CD4-positive, CD25-positive, alpha-beta regulatory T cell (primary cell): ENCODE results near the gene DDX47. TPM values are rescaled to one million over a fixed set of nuclear protein-coding genes. Genes with fewer than 3 reads are reported as not detected.
"Not testable (repeated sequence)": the region's sequence is repeated elsewhere in the genome, so short reads cannot be mapped to it uniquely, and the experiment has no call there.

Experiments used
- ATAC-seq, 2 donors: fragments of 150-1000 bp; cut with Tn5 transposase; one replicate each; pipeline ENCODE4 v1.10.0; 2021; ENCODE audit warnings: low read depth in 2 of 2, moderate number of reproducible peaks in 2 of 2, moderate library complexity in 1 of 2
- DNase-seq, 3 donors: peaks; one replicate each; pipeline versions ENCODE4 v3.0.0 to v3.0.0-alpha.2; 2012 to 2022; ENCODE audit warnings: mixed read lengths in 1 of 3
- H3K27ac ChIP-seq: one replicate; pipeline ENCODE4 v1.7.0; 2013; ENCODE audit warnings: mild to moderate bottlenecking, low read length; ENCODE audit not compliant: insufficient read depth, poor library complexity, severe bottlenecking
- H3K27me3 ChIP-seq: one replicate; pipeline ENCODE4 v1.7.0; 2013; ENCODE audit warnings: low read length; ENCODE audit not compliant: control insufficient read depth, insufficient read depth
- H3K36me3 ChIP-seq: one replicate; pipeline ENCODE4 v1.7.0; 2013; ENCODE audit warnings: mild to moderate bottlenecking, low read length, moderate library complexity; ENCODE audit not compliant: control insufficient read depth, insufficient read depth
- H3K4me1 ChIP-seq: 2 replicates; pipeline ENCODE4 v1.7.0; 2013; ENCODE audit warnings: mild to moderate bottlenecking, low read length; ENCODE audit not compliant: insufficient read depth, control insufficient read depth, poor library complexity, severe bottlenecking
- H3K4me3 ChIP-seq: one replicate; pipeline ENCODE4 v1.7.0; 2013; ENCODE audit warnings: low read depth, mild to moderate bottlenecking, low read length, moderate library complexity
- H3K9me3 ChIP-seq, 2 experiments: 1 replicate in 1 of 2; 2 replicates in 1 of 2; pipeline ENCODE4 v1.7.0; 2013; ENCODE audit warnings: low read length in 2 of 2, mild to moderate bottlenecking in 1 of 2, moderate library complexity in 1 of 2; ENCODE audit not compliant: control insufficient read depth in 2 of 2
- H3K27ac Mint-ChIP-seq, 3 donors: one replicate each; pipeline ENCODE4 v1.8.0; 2020 to 2022; ENCODE audit warnings: mild to moderate bottlenecking in 3 of 3, mixed read lengths in 3 of 3, moderate library complexity in 2 of 3
- H3K27me3 Mint-ChIP-seq: one replicate; pipeline ENCODE4 v1.8.0; 2022; ENCODE audit warnings: mild to moderate bottlenecking, mixed read lengths
- H3K36me3 Mint-ChIP-seq: one replicate; pipeline ENCODE4 v1.8.0; 2020; ENCODE audit warnings: mixed read lengths
- H3K4me1 Mint-ChIP-seq, 4 donors: one replicate each; pipeline ENCODE4 v1.8.0; 2020 to 2022; ENCODE audit warnings: mixed read lengths in 4 of 4, mild to moderate bottlenecking in 1 of 4
- H3K4me3 Mint-ChIP-seq, 4 donors: one replicate each; pipeline ENCODE4 v1.8.0; 2020 to 2022; ENCODE audit warnings: mild to moderate bottlenecking in 4 of 4, mixed read lengths in 4 of 4, moderate library complexity in 3 of 4
- H3K9me3 Mint-ChIP-seq, 7 donors: one replicate each; pipeline ENCODE4 v1.8.0; 2020 to 2022; ENCODE audit warnings: mixed read lengths in 7 of 7, mild to moderate bottlenecking in 3 of 7, moderate library complexity in 2 of 7
- polyA plus RNA-seq, 4 donors: library from polyadenylated mRNA; unstranded; fragments of 300-500 nt; fragmentation: Illumina TruSeq; gene quantifications; one replicate each; pipeline ENCODE4 v1.2.3, GENCODE V29; 2021
- total RNA-seq: library from RNA; stranded (reverse); gene quantifications from one replicate; pipeline ENCODE4 v1.2.3, GENCODE V29; 2022

Gene DDX47
- total and polyA plus RNA-seq, 5 donors from 2014 or later, result 63.2 to 117 (median 76.6) TPM

DNA sequence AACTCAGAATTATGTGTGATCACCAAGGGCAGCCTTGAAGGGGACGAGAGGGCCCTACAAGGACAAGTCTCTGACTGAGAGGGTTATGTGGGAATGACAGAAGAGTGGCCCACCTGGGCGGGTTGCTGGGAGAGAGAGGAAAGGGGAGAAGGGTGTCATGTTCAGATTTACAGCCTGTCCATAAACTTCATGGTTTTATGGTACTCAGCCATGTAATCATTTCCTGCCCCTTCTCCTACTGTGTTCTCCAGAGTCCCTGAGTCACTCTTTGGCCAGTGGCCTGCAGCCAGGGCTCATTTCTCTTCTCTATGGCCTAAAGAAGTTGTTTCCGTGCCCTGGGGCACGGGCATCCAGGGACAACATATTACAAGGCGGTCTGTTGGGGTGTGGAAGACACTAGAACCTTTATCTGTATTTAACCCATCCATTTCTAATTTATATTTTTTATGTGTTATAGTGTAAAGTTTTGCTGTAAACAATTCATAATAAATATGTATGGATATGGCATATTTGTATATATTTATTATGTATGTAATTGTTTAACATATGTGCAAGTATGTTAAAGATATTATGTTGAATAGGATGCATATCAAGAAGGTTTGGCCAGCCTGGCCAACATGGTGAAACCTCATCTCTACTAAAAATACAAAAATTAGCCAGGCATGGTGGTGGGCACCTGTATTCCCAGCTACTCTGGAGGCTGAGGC is 26.9 kb downstream of the DDX47 start:
- H3K9me3 Mint-ChIP-seq, result no peaks in the 10 kb centered on the region
- ATAC-seq, result no peak

DNA sequence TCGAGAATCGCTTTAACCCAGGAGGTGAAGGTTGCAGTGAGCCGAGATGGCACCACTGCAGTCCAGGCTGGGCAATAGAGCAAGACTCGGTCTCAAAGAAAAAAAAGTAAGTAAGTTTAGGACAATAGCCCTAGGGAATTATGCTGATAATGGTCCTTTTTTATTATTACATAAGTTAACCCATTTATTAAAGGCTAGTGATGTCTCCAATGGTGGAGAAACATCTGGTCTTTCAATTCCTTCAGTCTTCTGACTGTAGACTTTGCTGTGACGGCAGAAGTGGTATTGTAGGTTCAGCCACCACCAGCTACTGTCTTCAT is 27.4 kb downstream of the DDX47 start:
- ATAC-seq, result no peak
- no peaks in the 10 kb centered on the region for H3K9me3 ChIP-seq
- no peak overlapping the region for H3K27ac ChIP-seq
- no peak for DNase-seq
- no peaks in the 10 kb centered on the region for H3K27me3 ChIP-seq
- peaks cover 18% of the 10 kb centered on the region for H3K4me1 ChIP-seq
- H3K4me1 Mint-ChIP-seq, result peaks cover 12 to 45% (median 26%) of the 10 kb centered on the region in 4 donors
- H3K27ac Mint-ChIP-seq, result peak overlapping the region in 1 of 3 donors; percentile 31
- H3K4me3 Mint-ChIP-seq, result no peak overlapping the region
- no peaks in the 10 kb centered on the region for H3K9me3 Mint-ChIP-seq
- H3K4me3 ChIP-seq, result no peak overlapping the region
- H3K27me3 Mint-ChIP-seq, result no peaks in the 10 kb centered on the region
- H3K36me3 ChIP-seq, result no peaks in the 10 kb centered on the region
- H3K36me3 Mint-ChIP-seq, result peaks cover 5% of the 10 kb centered on the region

More for the DNA sequence above, 26.9 kb downstream of the DDX47 start:
- H3K27me3 ChIP-seq, result no peaks in the 10 kb centered on the region
- H3K4me3 Mint-ChIP-seq, result no peak overlapping the region
- H3K36me3 Mint-ChIP-seq, result peaks cover 5% of the 10 kb centered on the region
- peaks cover 18% of the 10 kb centered on the region for H3K4me1 ChIP-seq
- H3K27ac ChIP-seq, result no peak overlapping the region
- no peaks in the 10 kb centered on the region for H3K27me3 Mint-ChIP-seq
- peaks cover 12 to 43% (median 26%) of the 10 kb centered on the region in 4 donors for H3K4me1 Mint-ChIP-seq
- peaks cover 2% of the 10 kb centered on the region for H3K36me3 ChIP-seq
- no peak for DNase-seq
- H3K4me3 ChIP-seq, result no peak overlapping the region
- H3K9me3 ChIP-seq, result no peaks in the 10 kb centered on the region
- peak overlapping the region; percentile 91 to 97 (median 92) for H3K27ac Mint-ChIP-seq

DNA sequence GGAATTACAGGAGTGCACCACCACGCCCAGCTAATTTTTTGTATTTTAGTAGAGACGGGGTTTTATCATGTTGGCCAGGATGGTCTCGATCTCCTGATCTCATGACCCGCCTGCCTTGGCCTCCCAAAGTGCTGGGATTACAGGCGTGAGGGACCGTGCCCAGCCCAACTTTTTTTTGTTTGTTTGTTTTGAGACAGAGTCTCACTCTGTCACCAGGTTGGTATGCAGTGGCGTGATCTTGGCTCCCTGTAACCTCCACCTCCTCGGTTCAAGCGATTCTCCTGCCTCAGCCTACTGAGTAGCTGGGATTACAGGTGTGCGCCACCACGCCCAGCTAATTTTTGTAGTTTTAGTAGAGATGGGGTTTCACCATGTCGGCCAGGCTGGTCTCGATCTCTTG is 28.3 kb downstream of the DDX47 start:
- not testable (repeated sequence) for H3K4me3 ChIP-seq, DNase-seq, ATAC-seq, H3K27me3 ChIP-seq, H3K4me3 Mint-ChIP-seq, H3K27me3 Mint-ChIP-seq, H3K27ac ChIP-seq, H3K9me3 Mint-ChIP-seq, H3K36me3 ChIP-seq, H3K36me3 Mint-ChIP-seq, H3K27ac Mint-ChIP-seq, H3K9me3 ChIP-seq
- peaks cover 24% of the 10 kb centered on the region for H3K4me1 ChIP-seq
- H3K4me1 Mint-ChIP-seq, result peaks cover 17 to 54% (median 32%) of the 10 kb centered on the region in 4 donors

DNA sequence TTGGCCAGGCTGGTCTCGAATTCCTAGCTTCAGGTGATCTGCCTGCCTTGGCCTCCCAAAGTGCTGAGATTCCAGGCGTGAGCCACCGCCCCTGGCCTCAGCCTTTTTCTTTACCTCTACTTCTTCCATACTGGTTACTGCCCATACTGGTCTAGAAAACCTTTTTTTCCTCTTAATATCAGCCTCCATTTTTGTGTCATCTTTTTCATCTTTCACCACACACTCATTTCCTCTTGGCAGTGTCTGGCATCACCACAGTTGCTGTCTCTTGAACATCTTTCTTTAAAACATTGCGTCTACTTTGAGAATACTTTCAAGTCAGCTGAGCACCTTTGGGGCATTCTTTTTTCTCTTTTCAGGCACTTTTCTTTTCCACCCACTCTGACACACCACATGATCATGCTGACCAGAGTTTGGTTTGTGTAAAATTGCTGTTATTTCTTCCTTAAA is 32.7 kb downstream of the DDX47 start:
- H3K4me1 Mint-ChIP-seq, result peaks cover 14 to 43% (median 20%) of the 10 kb centered on the region in 4 donors
- Histone ChIP-seq H3K27ac (no peak overlapping the region), H3K36me3 (no peaks in the 10 kb centered on the region), H3K27me3 (no peaks in the 10 kb centered on the region), H3K4me1 (peaks cover 24% of the 10 kb centered on the region), H3K4me3 (no peak overlapping the region), H3K9me3 (no peaks in the 10 kb centered on the region)
- peaks cover 5% of the 10 kb centered on the region for H3K36me3 Mint-ChIP-seq
- H3K27me3 Mint-ChIP-seq, result no peaks in the 10 kb centered on the region
- H3K27ac Mint-ChIP-seq, result peak overlapping the region; percentile 20 to 88 (median 84)
- DNase-seq (peak in 2 of 3 donors; percentile 19 to 70), ATAC-seq (peak; percentile 28 to 29)
- peak overlapping the region in 3 of 4 donors; percentile 8 to 56 (median 52) for H3K4me3 Mint-ChIP-seq
- H3K9me3 Mint-ChIP-seq, result no peaks in the 10 kb centered on the region

DNA sequence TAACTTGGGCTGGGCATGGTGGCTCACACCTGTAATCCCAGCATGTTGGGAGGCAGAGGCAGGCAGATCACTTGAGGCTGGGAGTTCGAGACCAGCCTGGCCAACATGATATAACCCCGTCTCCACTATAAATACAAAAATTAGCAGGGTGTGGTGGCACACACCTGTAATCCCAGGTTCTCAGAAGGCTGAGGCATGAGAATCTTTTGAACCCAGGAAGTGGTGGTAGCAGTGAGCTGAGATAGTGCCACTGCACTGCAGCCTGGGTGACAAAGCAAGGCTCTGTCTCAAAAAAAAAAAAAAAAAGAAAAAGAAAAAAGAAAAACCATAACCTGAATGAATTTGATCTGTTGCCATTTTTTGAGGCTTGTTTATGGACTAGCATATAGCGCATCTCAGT is 33.6 kb downstream of the DDX47 start:
- H3K27ac ChIP-seq, H3K4me3 ChIP-seq, H3K9me3 Mint-ChIP-seq, H3K36me3 Mint-ChIP-seq, H3K36me3 ChIP-seq, H3K27me3 ChIP-seq, H3K27me3 Mint-ChIP-seq, H3K9me3 ChIP-seq: not testable (repeated sequence)
- H3K4me1 Mint-ChIP-seq, result peaks cover 14 to 43% (median 20%) of the 10 kb centered on the region in 4 donors
- peak overlapping the region in 2 of 4 donors; percentile 36 to 56 for H3K4me3 Mint-ChIP-seq
- peak overlapping the region; percentile 20 to 88 (median 84) for H3K27ac Mint-ChIP-seq
- DNase-seq, result peak in 2 of 3 donors; percentile 66 to 92
- peak; percentile 93 to 94 for ATAC-seq
- peaks cover 24% of the 10 kb centered on the region for H3K4me1 ChIP-seq

DNA sequence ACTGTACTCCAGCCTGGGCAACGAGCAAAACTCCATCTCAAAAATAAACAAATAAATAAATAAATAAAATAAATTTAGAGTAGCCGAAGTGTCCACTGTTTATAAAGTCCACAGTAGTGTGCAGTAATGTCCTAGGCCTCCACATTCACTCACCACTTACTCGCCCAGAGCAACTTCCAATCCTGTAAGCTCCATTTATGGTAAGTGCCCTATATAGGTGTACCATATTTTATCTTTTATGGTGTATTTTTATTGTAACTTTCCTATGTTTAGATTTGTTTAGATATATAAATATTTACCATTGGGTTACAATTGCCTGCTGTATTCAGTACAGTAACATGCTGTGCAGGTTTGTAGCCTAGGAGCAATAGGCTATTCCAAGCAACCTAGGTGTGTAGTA is 40.3 kb downstream of the DDX47 start:
- Mint-ChIP-seq H3K4me1 (peaks cover 0 to 5% (median 2%) of the 10 kb centered on the region in 4 donors), H3K27me3 (no peaks in the 10 kb centered on the region), H3K4me3 (no peak overlapping the region), H3K27ac (no peak overlapping the region), H3K9me3 (peaks cover 0 to 4% (median 0%) of the 10 kb centered on the region in 7 donors), H3K36me3 (peaks cover 11% of the 10 kb centered on the region)
- H3K4me3 ChIP-seq, result no peak overlapping the region
- no peak overlapping the region for H3K27ac ChIP-seq
- DNase-seq (no peak), ATAC-seq (no peak)
- H3K36me3 ChIP-seq, result no peaks in the 10 kb centered on the region
- H3K27me3 ChIP-seq, result no peaks in the 10 kb centered on the region
- H3K9me3 ChIP-seq, result no peaks in the 10 kb centered on the region
- H3K4me1 ChIP-seq, result no peaks in the 10 kb centered on the region

DNA sequence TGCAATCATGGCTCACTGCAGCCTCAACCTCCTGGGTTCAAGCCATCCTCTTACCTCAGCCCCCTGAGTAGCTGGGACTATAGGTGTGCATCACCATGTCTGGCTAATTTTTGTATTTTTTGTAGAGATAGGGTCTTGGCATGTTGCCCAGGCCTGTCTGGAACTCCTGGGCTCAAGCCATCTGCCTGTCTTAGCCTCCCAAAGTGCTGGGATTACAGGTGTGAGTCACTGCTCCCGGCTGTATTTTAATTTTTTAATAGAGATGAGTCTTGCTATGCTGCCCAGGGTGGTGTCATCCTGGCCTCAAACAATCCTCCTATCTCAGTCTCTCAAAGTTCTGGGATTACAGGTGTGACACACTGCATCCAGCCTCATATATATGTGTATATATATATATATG is 46.5 kb downstream of the DDX47 start:
- H3K27me3 ChIP-seq, result no peaks in the 10 kb centered on the region
- Mint-ChIP-seq H3K4me1 (no peaks in the 10 kb centered on the region), H3K36me3 (peaks cover 17% of the 10 kb centered on the region), H3K4me3 (no peak overlapping the region), H3K27me3 (no peaks in the 10 kb centered on the region), H3K27ac (no peak overlapping the region), H3K9me3 (no peaks in the 10 kb centered on the region)
- ATAC-seq, result no peak
- no peak for DNase-seq
- H3K4me3 ChIP-seq, result no peak overlapping the region
- H3K36me3 ChIP-seq, result no peaks in the 10 kb centered on the region
- no peaks in the 10 kb centered on the region for H3K4me1 ChIP-seq
- H3K9me3 ChIP-seq, result no peaks in the 10 kb centered on the region
- no peak overlapping the region for H3K27ac ChIP-seq

DNA sequence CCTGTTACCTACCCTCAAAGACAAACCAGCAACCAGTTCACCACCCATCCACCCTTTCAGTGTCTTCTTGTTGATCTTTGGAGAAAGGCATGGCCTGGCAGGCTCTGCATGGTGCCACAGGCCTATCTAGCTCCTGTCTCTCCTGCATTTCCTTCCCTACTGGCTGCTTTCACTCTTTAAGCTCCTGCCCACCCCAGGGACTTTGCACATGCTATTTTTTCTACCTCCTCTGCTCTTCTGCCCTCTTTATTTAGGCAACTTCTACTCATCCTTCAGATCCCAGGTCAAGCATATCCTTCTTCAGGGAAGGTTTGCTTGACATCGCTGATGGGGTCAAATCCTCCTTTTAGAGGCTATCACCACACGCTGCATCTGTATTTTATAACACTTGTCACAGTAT is 51.1 kb downstream of the DDX47 start:
- peaks cover 9% of the 10 kb centered on the region for H3K36me3 Mint-ChIP-seq
- peaks cover 0 to 5% (median 2%) of the 10 kb centered on the region in 4 donors for H3K4me1 Mint-ChIP-seq
- no peak overlapping the region for H3K4me3 Mint-ChIP-seq
- H3K27me3 Mint-ChIP-seq, result no peaks in the 10 kb centered on the region
- H3K4me1 ChIP-seq, result no peaks in the 10 kb centered on the region
- peak overlapping the region in 2 of 3 donors; percentile 25 to 62 for H3K27ac Mint-ChIP-seq
- DNase-seq (no peak), ATAC-seq (no peak)
- H3K4me3 ChIP-seq, result no peak overlapping the region
- H3K9me3 ChIP-seq, result no peaks in the 10 kb centered on the region
- no peaks in the 10 kb centered on the region for H3K9me3 Mint-ChIP-seq
- H3K36me3 ChIP-seq, result no peaks in the 10 kb centered on the region
- H3K27me3 ChIP-seq, result no peaks in the 10 kb centered on the region
- no peak overlapping the region for H3K27ac ChIP-seq
